KMS-11 (cell line): ENCODE data around the gene RXRA.

Experiments used
- H2AFZ ChIP-seq: fragments of 200-600 bp; sonication (generic); 2 replicates; pipeline ENCODE4 v1.6.1; 2016; ENCODE audit warnings: antibody characterized with exemption, mixed run types, low read depth
- H3K27ac ChIP-seq: fragments of 200-600 bp; sonication (generic); 2 replicates; pipeline ENCODE4 v1.6.1; 2016; ENCODE audit warnings: mild to moderate bottlenecking, mixed run types
- H3K27me3 ChIP-seq: fragments of 200-600 bp; sonication (generic); 2 replicates; pipeline ENCODE4 v1.6.1; 2017; ENCODE audit warnings: mild to moderate bottlenecking, low read depth, mixed run types, moderate library complexity; ENCODE audit not compliant: insufficient read depth
- H3K36me3 ChIP-seq: fragments of 200-600 bp; sonication (generic); 2 replicates; pipeline ENCODE4 v1.6.1; 2017; ENCODE audit warnings: mild to moderate bottlenecking, mixed run types; ENCODE audit not compliant: insufficient read depth
- H3K4me1 ChIP-seq: fragments of 200-600 bp; sonication (generic); 2 replicates; pipeline ENCODE4 v1.6.1; 2016; ENCODE audit warnings: mild to moderate bottlenecking, low read depth, mixed run types; ENCODE audit not compliant: poor library complexity, severe bottlenecking
- H3K4me2 ChIP-seq: fragments of 200-600 bp; sonication (generic); 2 replicates; pipeline ENCODE4 v1.7.0; 2016; ENCODE audit warnings: mild to moderate bottlenecking, mixed run types
- H3K4me3 ChIP-seq: fragments of 200-600 bp; sonication (generic); IDR thresholded peaks from 2 replicates; pipeline ENCODE4 v1.6.1; 2017; ENCODE audit warnings: low read depth, low read length, mixed read lengths; ENCODE audit not compliant: insufficient read depth
- H3K79me2 ChIP-seq: fragments of 200-600 bp; sonication (generic); 2 replicates; pipeline ENCODE4 v1.6.1; 2016; ENCODE audit warnings: low read depth, mixed run types; ENCODE audit not compliant: insufficient read depth
- H3K9ac ChIP-seq: fragments of 200-600 bp; sonication (generic); 2 replicates; pipeline ENCODE4 v1.6.1; 2016; ENCODE audit warnings: mild to moderate bottlenecking, mixed run types
- H4K20me1 ChIP-seq: fragments of 200-600 bp; sonication (generic); 2 replicates; pipeline ENCODE4 v1.6.1; 2016; ENCODE audit warnings: mild to moderate bottlenecking, mixed run types; ENCODE audit not compliant: insufficient read depth
- CTCF ChIP-seq: fragments of 200-600 bp; sonication (generic); conservative IDR thresholded peaks from 2 replicates; pipeline ENCODE4 v1.6.1; 2017; ENCODE audit warnings: low read depth, mild to moderate bottlenecking, antibody characterized with exemption, low read length, moderate library complexity, mixed read lengths

The RXRA gene

GRCh38 chr9:134455021-134455471, 128.8 kb downstream of the RXRA start:
- H3K27ac ChIP-seq, result no peak overlapping the region
- H3K9ac ChIP-seq, result no peak overlapping the region
- H3K4me3 ChIP-seq, result no peak overlapping the region
- H3K36me3 ChIP-seq, result no peaks in the 10 kb centered on the region
- peaks cover 60% of the 10 kb centered on the region for H3K27me3 ChIP-seq
- H3K4me2 ChIP-seq, result no peak overlapping the region
- TF ChIP-seq CTCF, result no peak
- H3K4me1 ChIP-seq, result no peaks in the 10 kb centered on the region
- no peak overlapping the region for H2AFZ ChIP-seq
- no peaks in the 10 kb centered on the region for H3K79me2 ChIP-seq
- H4K20me1 ChIP-seq, result no peaks in the 10 kb centered on the region

GRCh38 chr9:134455537-134455933, 129.3 kb downstream of the RXRA start:
- Histone ChIP-seq H3K4me1 (no peaks in the 10 kb centered on the region), H3K27ac (no peak overlapping the region), H3K4me3 (no peak overlapping the region), H3K79me2 (no peaks in the 10 kb centered on the region), H3K27me3 (peaks cover 57% of the 10 kb centered on the region), H3K9ac (no peak overlapping the region), H3K4me2 (no peak overlapping the region), H4K20me1 (no peaks in the 10 kb centered on the region), H3K36me3 (no peaks in the 10 kb centered on the region), H2AFZ (no peak overlapping the region)
- no peak for TF ChIP-seq CTCF

GRCh38 chr9:134455934-134456755, 129.9 kb downstream of the RXRA start:
- no peak overlapping the region for H3K4me2 ChIP-seq
- H3K79me2 ChIP-seq, result no peaks in the 10 kb centered on the region
- no peak overlapping the region for H3K9ac ChIP-seq
- no peak overlapping the region for H3K27ac ChIP-seq
- H2AFZ ChIP-seq, result no peak overlapping the region
- H3K4me3 ChIP-seq, result no peak overlapping the region
- TF ChIP-seq CTCF, result no peak
- H3K36me3 ChIP-seq, result no peaks in the 10 kb centered on the region
- no peaks in the 10 kb centered on the region for H4K20me1 ChIP-seq
- H3K4me1 ChIP-seq, result no peaks in the 10 kb centered on the region
- peaks cover 60% of the 10 kb centered on the region for H3K27me3 ChIP-seq

- no peaks in the 10 kb centered on the region for H4K20me1 ChIP-seq
- H3K4me1 ChIP-seq, result no peaks in the 10 kb centered on the region
- H3K27ac ChIP-seq, result no peak overlapping the region
- no peak overlapping the region for H3K4me2 ChIP-seq
- no peak overlapping the region for H2AFZ ChIP-seq
- H3K36me3 ChIP-seq, result no peaks in the 10 kb centered on the region
- H3K9ac ChIP-seq, result no peak overlapping the region
- peaks cover 63% of the 10 kb centered on the region for H3K27me3 ChIP-seq
- no peaks in the 10 kb centered on the region for H3K79me2 ChIP-seq
- TF ChIP-seq CTCF, result no peak
- H3K4me3 ChIP-seq, result no peak overlapping the region
Observed at GRCh38 chr9:134456756-134457305, 130.6 kb downstream of the RXRA start.
